Measurements from ENCODE around the gene NRAP. TPM values are rescaled to one million over a fixed set of nuclear protein-coding genes. Genes with fewer than 3 reads are reported as not detected.

NRAP gene
- total and polyA plus RNA-seq, 2 donors: 1.5 TPM; not detected in 1

- Histone ChIP-seq H3K36me3 (ENCODE audit: insufficient read depth) (no peaks in the 10 kb centered on the region), H3K4me3 (ENCODE audit: low read depth, low read length) (no peak overlapping the region), H3K27ac (ENCODE audit: low read depth) (no peak overlapping the region), H3K4me1 (ENCODE audit: insufficient read depth) (no peaks in the 10 kb centered on the region)
- no peak for DNase-seq (ENCODE audit: extremely low spot score)
- 81% methylated on average over 3 of the region's 3 CpGs for WGBS
These were observed 23.9 kb downstream of the NRAP start for GRCh38 chr10:113639966-113640365.

GRCh38 chr10:113631684-113632367, 32.0 kb downstream of the NRAP start:
- Histone ChIP-seq H3K4me1 (ENCODE audit: insufficient read depth) (no peaks in the 10 kb centered on the region), H3K4me3 (ENCODE audit: low read depth, low read length) (no peak overlapping the region), H3K27ac (ENCODE audit: low read depth) (no peak overlapping the region), H3K36me3 (ENCODE audit: insufficient read depth) (no peaks in the 10 kb centered on the region)
- DNase-seq (ENCODE audit: extremely low spot score): no peak
- WGBS: 50% methylated on average over 6 of the region's 6 CpGs

GRCh38 chr10:113630929-113631533, 32.8 kb downstream of the NRAP start:
- DNase-seq (ENCODE audit: extremely low spot score): no peak
- no peaks in the 10 kb centered on the region for H3K4me1 ChIP-seq (ENCODE audit: insufficient read depth)
- no peak overlapping the region for H3K27ac ChIP-seq (ENCODE audit: low read depth)
- no peak overlapping the region for H3K4me3 ChIP-seq (ENCODE audit: low read depth, low read length)
- 88% methylated on average over 5 of the region's 5 CpGs for WGBS
- no peaks in the 10 kb centered on the region for H3K36me3 ChIP-seq (ENCODE audit: insufficient read depth)

GRCh38 chr10:113628607-113629153, 35.2 kb downstream of the NRAP start:
- Histone ChIP-seq H3K27ac (ENCODE audit: low read depth) (no peak overlapping the region), H3K36me3 (ENCODE audit: insufficient read depth) (no peaks in the 10 kb centered on the region), H3K4me1 (ENCODE audit: insufficient read depth) (no peaks in the 10 kb centered on the region), H3K4me3 (ENCODE audit: low read depth, low read length) (no peak overlapping the region)
- DNase-seq (ENCODE audit: extremely low spot score): no peak
- 90% methylated on average over 2 of the region's 2 CpGs for WGBS

GRCh38 chr10:113627836-113628235, 36.0 kb downstream of the NRAP start:
- no peaks in the 10 kb centered on the region for H3K4me1 ChIP-seq (ENCODE audit: insufficient read depth)
- H3K36me3 ChIP-seq (ENCODE audit: insufficient read depth): no peaks in the 10 kb centered on the region
- no peak overlapping the region for H3K4me3 ChIP-seq (ENCODE audit: low read depth, low read length)
- 57% methylated on average over 6 of the region's 6 CpGs for WGBS
- H3K27ac ChIP-seq (ENCODE audit: low read depth): no peak overlapping the region
- no peak for DNase-seq (ENCODE audit: extremely low spot score)

- Histone ChIP-seq H3K27ac (ENCODE audit: low read depth) (no peak overlapping the region), H3K36me3 (ENCODE audit: insufficient read depth) (no peaks in the 10 kb centered on the region), H3K4me3 (ENCODE audit: low read depth, low read length) (no peak overlapping the region), H3K4me1 (ENCODE audit: insufficient read depth) (no peaks in the 10 kb centered on the region)
- DNase-seq (ENCODE audit: extremely low spot score): no peak
- WGBS: 55% methylated on average over 5 of the region's 5 CpGs
These were observed 37.0 kb downstream of the NRAP start for GRCh38 chr10:113626809-113627355.

GRCh38 chr10:113625461-113626186, 38.2 kb downstream of the NRAP start:
- Histone ChIP-seq H3K4me1 (ENCODE audit: insufficient read depth) (no peaks in the 10 kb centered on the region), H3K4me3 (ENCODE audit: low read depth, low read length) (no peak overlapping the region), H3K27ac (ENCODE audit: low read depth) (no peak overlapping the region), H3K36me3 (ENCODE audit: insufficient read depth) (no peaks in the 10 kb centered on the region)
- WGBS: 86% methylated on average over 10 of the region's 10 CpGs
- no peak for DNase-seq (ENCODE audit: extremely low spot score)

GRCh38 chr10:113622831-113623230, 41.0 kb downstream of the NRAP start:
- 71% methylated on average over 4 of the region's 4 CpGs for WGBS
- no peaks in the 10 kb centered on the region for H3K36me3 ChIP-seq (ENCODE audit: insufficient read depth)
- H3K27ac ChIP-seq (ENCODE audit: low read depth): no peak overlapping the region
- H3K4me1 ChIP-seq (ENCODE audit: insufficient read depth): no peaks in the 10 kb centered on the region
- H3K4me3 ChIP-seq (ENCODE audit: low read depth, low read length): no peak overlapping the region
- DNase-seq (ENCODE audit: extremely low spot score): no peak

GRCh38 chr10:113621799-113622198, 42.0 kb downstream of the NRAP start:
- 74% methylated on average over 8 of the region's 8 CpGs for WGBS
- DNase-seq (ENCODE audit: extremely low spot score): no peak
- Histone ChIP-seq H3K4me3 (ENCODE audit: low read depth, low read length) (no peak overlapping the region), H3K4me1 (ENCODE audit: insufficient read depth) (no peaks in the 10 kb centered on the region), H3K36me3 (ENCODE audit: insufficient read depth) (no peaks in the 10 kb centered on the region), H3K27ac (ENCODE audit: low read depth) (no peak overlapping the region)

GRCh38 chr10:113620936-113621335, 42.9 kb downstream of the NRAP start:
- H3K27ac ChIP-seq (ENCODE audit: low read depth): no peak overlapping the region
- WGBS: 87% methylated on average over 9 of the region's 9 CpGs
- H3K4me1 ChIP-seq (ENCODE audit: insufficient read depth): no peaks in the 10 kb centered on the region
- H3K36me3 ChIP-seq (ENCODE audit: insufficient read depth): no peaks in the 10 kb centered on the region
- DNase-seq (ENCODE audit: extremely low spot score): no peak
- no peak overlapping the region for H3K4me3 ChIP-seq (ENCODE audit: low read depth, low read length)

- Histone ChIP-seq H3K4me3 (ENCODE audit: low read depth, low read length) (no peak overlapping the region), H3K36me3 (ENCODE audit: insufficient read depth) (no peaks in the 10 kb centered on the region), H3K4me1 (ENCODE audit: insufficient read depth) (no peaks in the 10 kb centered on the region), H3K27ac (ENCODE audit: low read depth) (no peak overlapping the region)
- WGBS: 69% methylated on average over 8 of the region's 8 CpGs
- DNase-seq (ENCODE audit: extremely low spot score): no peak
These were observed 43.3 kb downstream of the NRAP start for GRCh38 chr10:113620511-113620910.

- Histone ChIP-seq H3K36me3 (ENCODE audit: insufficient read depth) (no peaks in the 10 kb centered on the region), H3K4me3 (ENCODE audit: low read depth, low read length) (no peak overlapping the region), H3K4me1 (ENCODE audit: insufficient read depth) (no peaks in the 10 kb centered on the region), H3K27ac (ENCODE audit: low read depth) (no peak overlapping the region)
- no peak for DNase-seq (ENCODE audit: extremely low spot score)
- 99% methylated on average over 1 of the region's 1 CpG for WGBS
These were observed 44.4 kb downstream of the NRAP start for GRCh38 chr10:113619401-113619800.

- DNase-seq (ENCODE audit: extremely low spot score): no peak
- Histone ChIP-seq H3K4me1 (ENCODE audit: insufficient read depth) (no peaks in the 10 kb centered on the region), H3K4me3 (ENCODE audit: low read depth, low read length) (no peak overlapping the region), H3K27ac (ENCODE audit: low read depth) (no peak overlapping the region), H3K36me3 (ENCODE audit: insufficient read depth) (no peaks in the 10 kb centered on the region)
- WGBS: 80% methylated on average over 7 of the region's 7 CpGs
These were observed 45.5 kb downstream of the NRAP start for GRCh38 chr10:113618338-113618737.
